ENCODE results near the gene PLD6.
"Not testable (repeated sequence)": the region's sequence is repeated elsewhere in the genome, so short reads cannot be mapped to it uniquely, and the experiment has no call there.

DNA sequence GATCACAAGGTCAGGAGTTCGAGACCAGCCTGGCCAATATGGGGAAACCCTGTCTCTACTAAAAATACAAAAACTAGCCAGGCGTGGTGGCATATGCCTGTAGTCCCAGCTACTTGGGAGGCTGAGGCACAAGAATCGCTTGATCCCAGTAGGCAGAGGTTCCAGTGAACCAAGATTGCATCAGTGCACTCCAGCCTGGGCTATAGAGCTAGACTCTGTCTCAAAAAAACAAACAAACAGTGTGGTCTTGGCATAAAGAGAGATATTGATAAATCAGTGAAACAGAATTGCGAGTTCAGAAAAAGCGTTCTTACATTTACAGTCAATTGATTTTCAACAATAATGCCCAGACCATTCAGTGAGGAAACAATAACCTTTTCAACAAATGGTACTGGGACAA, 10.7 kb downstream of the PLD6 start:
- TF ChIP-seq, protein P1, sequence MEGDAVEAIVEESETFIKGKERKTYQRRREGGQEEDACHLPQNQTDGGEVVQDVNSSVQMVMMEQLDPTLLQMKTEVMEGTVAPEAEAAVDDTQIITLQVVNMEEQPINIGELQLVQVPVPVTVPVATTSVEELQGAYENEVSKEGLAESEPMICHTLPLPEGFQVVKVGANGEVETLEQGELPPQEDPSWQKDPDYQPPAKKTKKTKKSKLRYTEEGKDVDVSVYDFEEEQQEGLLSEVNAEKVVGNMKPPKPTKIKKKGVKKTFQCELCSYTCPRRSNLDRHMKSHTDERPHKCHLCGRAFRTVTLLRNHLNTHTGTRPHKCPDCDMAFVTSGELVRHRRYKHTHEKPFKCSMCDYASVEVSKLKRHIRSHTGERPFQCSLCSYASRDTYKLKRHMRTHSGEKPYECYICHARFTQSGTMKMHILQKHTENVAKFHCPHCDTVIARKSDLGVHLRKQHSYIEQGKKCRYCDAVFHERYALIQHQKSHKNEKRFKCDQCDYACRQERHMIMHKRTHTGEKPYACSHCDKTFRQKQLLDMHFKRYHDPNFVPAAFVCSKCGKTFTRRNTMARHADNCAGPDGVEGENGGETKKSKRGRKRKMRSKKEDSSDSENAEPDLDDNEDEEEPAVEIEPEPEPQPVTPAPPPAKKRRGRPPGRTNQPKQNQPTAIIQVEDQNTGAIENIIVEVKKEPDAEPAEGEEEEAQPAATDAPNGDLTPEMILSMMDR (conservative IDR thresholded peaks at IDR 0.05; ENCODE audit: low read depth, low read length) = not testable (repeated sequence)
- TF ChIP-seq EZH2 (IDR thresholded peaks at IDR 0.05; ENCODE audit: low read length, unreplicated experiment) = not testable (repeated sequence)

Data from PC-3 (cell line).